ENCODE measurements around the gene PRR20B.
"Not testable (repeated sequence)": the region's sequence is repeated elsewhere in the genome, so short reads cannot be mapped to it uniquely, and the experiment has no call there.

The PRR20B gene

GRCh38 chr13:57147188-57147587 lies at the start of gene PRR20B:
PRR20B (plus strand) TSS chr13:57147488; CDS start chr13:57147875, 387 bp downstream.
- not testable (repeated sequence) for DNase-seq

GRCh38 chr13:57114945-57115344 lies 32.3 kb upstream of the PRR20B start:
- DNase-seq, result no peak

- DNase-seq, result no peak
Measured at GRCh38 chr13:57123681-57124080, 23.6 kb upstream of the PRR20B start.

GRCh38 chr13:57128909-57129308 lies 18.4 kb upstream of the PRR20B start:
- DNase-seq, result no peak

- DNase-seq, result no peak
Measured at GRCh38 chr13:57136093-57136492, 11.2 kb upstream of the PRR20B start.

GRCh38 chr13:57137585-57137984 lies 9.7 kb upstream of the PRR20B start:
- DNase-seq, result no peak

- DNase-seq, result no peak
Measured at GRCh38 chr13:57138988-57139387, 8.3 kb upstream of the PRR20B start.

- DNase-seq, result not testable (repeated sequence)
Measured at GRCh38 chr13:57139781-57140180, 7.5 kb upstream of the PRR20B start.

GRCh38 chr13:57140235-57140968 lies 6.9 kb upstream of the PRR20B start, which contains the start of gene PRR20A:
PRR20A (plus strand) TSS chr13:57140918; CDS start chr13:57141305, 387 bp downstream.
- DNase-seq, result not testable (repeated sequence)

- DNase-seq, result not testable (repeated sequence)
Measured at GRCh38 chr13:57148106-57148505, 818 bp downstream of the PRR20B start.

- DNase-seq, result not testable (repeated sequence)
Measured at GRCh38 chr13:57153761-57154160, 6.5 kb downstream of the PRR20B start, which contains the start of gene PRR20C. PRR20C (plus strand) TSS chr13:57154061; CDS start chr13:57154448, 387 bp downstream.

GRCh38 chr13:57160332-57160731 lies 13.0 kb downstream of the PRR20B start, which contains the start of gene PRR20D:
PRR20D (plus strand) TSS chr13:57160632; CDS start chr13:57161019, 387 bp downstream.
- DNase-seq, result not testable (repeated sequence)

GRCh38 chr13:57166897-57167296 lies 19.6 kb downstream of the PRR20B start, which contains the start of gene PRR20E:
PRR20E (plus strand) TSS chr13:57167197; CDS start chr13:57167584, 387 bp downstream.
- DNase-seq, result not testable (repeated sequence)

GRCh38 chr13:57191667-57192066 lies 44.4 kb downstream of the PRR20B start:
- no peak for DNase-seq

All from suppressor macrophage treated with lipopolysaccharide for 4 hours (primary cell).